ENCODE measurements around the gene SPINK13.
"Not testable (repeated sequence)": the region's sequence is repeated elsewhere in the genome, so short reads cannot be mapped to it uniquely, and the experiment has no call there.

Gene SPINK13

DNA sequence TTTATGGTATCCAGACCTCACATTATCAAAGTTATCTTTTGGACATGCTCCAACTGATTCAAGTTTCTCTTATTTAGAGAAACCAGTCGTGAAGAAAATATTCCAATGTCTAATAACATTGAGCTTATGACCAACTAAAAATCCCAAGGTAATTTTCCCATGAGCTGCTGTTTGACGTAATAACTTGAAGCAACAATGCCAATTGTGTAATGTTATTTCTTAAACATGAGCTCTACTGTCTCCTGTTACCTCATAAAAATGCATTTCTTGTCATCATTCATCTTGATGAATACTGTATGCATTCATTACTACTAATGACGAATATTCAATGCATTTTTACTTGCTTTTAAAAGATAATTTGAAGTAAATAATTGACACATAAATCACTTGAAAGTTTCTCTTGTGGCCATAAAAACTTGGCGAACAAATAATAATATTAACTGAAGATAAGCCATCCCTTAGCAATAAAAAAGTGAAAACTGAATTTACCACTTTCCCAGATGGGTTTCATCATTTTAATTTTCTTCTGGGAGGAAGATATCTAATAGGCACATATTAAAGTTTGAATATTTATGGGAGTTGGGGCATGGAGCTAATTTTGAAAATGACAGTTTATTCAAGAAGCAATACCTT, 30.7 kb upstream of the SPINK13 start:
- no peak overlapping the region for H3K4me3 ChIP-seq (replicated peaks; ENCODE audit: low read depth, low read length)
- no peak for DNase-seq (ENCODE audit: extremely low read depth, low read depth)
- TF ChIP-seq, protein P1, sequence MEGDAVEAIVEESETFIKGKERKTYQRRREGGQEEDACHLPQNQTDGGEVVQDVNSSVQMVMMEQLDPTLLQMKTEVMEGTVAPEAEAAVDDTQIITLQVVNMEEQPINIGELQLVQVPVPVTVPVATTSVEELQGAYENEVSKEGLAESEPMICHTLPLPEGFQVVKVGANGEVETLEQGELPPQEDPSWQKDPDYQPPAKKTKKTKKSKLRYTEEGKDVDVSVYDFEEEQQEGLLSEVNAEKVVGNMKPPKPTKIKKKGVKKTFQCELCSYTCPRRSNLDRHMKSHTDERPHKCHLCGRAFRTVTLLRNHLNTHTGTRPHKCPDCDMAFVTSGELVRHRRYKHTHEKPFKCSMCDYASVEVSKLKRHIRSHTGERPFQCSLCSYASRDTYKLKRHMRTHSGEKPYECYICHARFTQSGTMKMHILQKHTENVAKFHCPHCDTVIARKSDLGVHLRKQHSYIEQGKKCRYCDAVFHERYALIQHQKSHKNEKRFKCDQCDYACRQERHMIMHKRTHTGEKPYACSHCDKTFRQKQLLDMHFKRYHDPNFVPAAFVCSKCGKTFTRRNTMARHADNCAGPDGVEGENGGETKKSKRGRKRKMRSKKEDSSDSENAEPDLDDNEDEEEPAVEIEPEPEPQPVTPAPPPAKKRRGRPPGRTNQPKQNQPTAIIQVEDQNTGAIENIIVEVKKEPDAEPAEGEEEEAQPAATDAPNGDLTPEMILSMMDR (IDR thresholded peaks at IDR 0.05; ENCODE audit: low read depth, low read length, missing control alignments): no peak

DNA sequence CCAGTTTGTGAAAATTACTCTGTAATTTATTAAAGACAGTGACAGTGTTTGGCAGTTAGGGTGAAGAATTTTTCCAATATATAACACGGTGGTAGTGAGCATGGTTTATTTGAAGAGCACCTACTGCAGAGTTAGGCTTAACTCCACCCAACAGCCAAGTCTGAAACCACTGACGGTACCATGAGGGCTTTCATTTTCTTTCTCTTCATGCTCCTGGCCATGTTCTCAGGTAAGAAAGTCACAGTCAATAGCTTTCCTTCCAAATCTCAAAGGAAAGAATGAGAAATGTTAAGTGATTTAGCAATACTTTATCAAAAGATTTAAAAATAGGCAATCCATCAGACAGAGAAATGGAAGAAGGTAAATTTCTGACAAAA, 30.2 kb upstream of the SPINK13 start, which contains the start of gene MARCOL:
MARCOL (plus strand) TSS at position 108 of the 377 bp plus-strand sequence; CDS start at position 181, 73 bp downstream.
- H3K4me3 ChIP-seq (replicated peaks; ENCODE audit: low read depth, low read length): no peak within 1 kb of the TSS
- no peak for DNase-seq (ENCODE audit: extremely low read depth, low read depth)
- TF ChIP-seq, protein P1 (IDR thresholded peaks at IDR 0.05; ENCODE audit: low read depth, low read length, missing control alignments): no peak

DNA sequence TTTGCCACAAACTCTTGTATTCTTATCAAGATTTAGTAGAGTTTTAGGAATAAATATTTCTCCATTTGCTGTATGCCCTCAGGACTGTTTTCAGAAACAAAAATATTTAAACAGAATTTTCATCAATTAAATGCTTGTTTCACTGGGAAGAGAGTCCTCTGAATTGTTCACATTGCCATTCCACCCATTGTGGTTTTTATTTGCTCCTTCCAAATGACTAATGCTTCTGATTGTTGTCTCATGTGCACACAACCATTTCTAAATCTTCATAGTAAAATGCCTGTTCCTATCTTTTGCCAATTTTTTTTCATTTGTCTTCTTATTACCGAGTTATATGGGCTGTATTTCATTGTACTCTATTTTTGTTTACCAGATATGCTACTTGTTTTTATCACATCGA, 19.7 kb upstream of the SPINK13 start:
- TF ChIP-seq, protein P1 (IDR thresholded peaks at IDR 0.05; ENCODE audit: low read depth, low read length, missing control alignments): no peak
- H3K4me3 ChIP-seq (replicated peaks; ENCODE audit: low read depth, low read length): no peak overlapping the region
- no peak for DNase-seq (ENCODE audit: extremely low read depth, low read depth)

DNA sequence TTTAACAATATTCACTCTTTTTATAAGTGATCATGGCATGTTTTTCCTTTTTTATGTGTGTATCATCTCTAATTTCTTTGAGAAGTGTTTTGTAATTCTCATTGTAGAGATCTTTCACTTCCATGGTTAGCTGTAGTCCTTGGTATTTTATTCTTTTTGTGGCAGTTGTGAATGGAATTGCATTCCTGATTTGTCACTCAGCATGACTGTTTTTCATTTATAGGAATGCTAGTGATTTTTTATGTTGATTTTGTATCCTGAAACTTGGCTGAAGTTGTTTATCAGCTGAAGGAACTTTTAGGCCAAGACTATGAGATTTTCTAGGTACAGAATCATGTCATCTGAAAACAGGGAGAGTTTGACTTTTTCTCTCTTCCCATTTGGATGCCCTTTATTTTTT, 13.1 kb upstream of the SPINK13 start:
- TF ChIP-seq, protein P1 (IDR thresholded peaks at IDR 0.05; ENCODE audit: low read depth, low read length, missing control alignments): no peak
- DNase-seq (ENCODE audit: extremely low read depth, low read depth): no peak
- no peak overlapping the region for H3K4me3 ChIP-seq (replicated peaks; ENCODE audit: low read depth, low read length)

DNA sequence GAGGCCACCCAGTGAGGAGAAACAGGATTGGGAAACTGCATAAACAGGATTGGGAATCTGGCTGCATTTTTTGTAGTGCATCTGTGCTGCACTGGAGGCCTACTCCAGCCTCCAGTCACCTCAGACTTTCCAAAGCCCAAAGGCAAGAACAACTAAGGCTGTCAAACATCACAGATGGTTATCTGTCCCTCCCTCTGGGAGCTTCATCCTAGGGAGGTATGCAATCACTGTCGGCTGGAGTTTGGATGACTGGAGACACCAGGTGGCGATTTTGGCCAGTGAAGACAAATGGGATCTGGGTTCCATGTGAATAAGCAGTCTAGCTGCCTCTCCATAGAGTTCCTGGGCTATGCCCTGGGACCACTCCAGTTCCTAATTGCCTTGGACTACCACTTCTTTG, 9.3 kb upstream of the SPINK13 start:
- H3K4me3 ChIP-seq (replicated peaks; ENCODE audit: low read depth, low read length): no peak overlapping the region
- no peak for DNase-seq (ENCODE audit: extremely low read depth, low read depth)
- TF ChIP-seq, protein P1 (IDR thresholded peaks at IDR 0.05; ENCODE audit: low read depth, low read length, missing control alignments): no peak

DNA sequence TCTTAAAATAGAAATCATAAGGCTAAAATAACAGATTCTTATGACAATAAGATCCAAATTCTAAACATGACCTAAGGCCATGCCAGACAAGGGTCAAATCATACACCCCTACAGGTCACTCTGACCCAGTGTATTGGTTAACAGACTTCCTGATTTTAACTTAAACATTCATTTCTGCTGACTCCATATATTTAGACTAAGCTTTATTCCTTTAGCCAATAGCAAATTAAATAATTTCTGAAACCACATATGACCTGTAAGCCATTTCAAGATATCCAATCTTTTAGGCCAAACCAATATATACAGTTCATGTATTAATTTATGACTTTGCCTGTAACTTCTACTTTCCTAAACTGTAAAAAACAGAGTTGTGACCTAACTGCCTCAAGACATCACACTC, 7.4 kb upstream of the SPINK13 start:
- TF ChIP-seq, protein P1 (IDR thresholded peaks at IDR 0.05; ENCODE audit: low read depth, low read length, missing control alignments): no peak
- no peak for DNase-seq (ENCODE audit: extremely low read depth, low read depth)
- no peak overlapping the region for H3K4me3 ChIP-seq (replicated peaks; ENCODE audit: low read depth, low read length)

DNA sequence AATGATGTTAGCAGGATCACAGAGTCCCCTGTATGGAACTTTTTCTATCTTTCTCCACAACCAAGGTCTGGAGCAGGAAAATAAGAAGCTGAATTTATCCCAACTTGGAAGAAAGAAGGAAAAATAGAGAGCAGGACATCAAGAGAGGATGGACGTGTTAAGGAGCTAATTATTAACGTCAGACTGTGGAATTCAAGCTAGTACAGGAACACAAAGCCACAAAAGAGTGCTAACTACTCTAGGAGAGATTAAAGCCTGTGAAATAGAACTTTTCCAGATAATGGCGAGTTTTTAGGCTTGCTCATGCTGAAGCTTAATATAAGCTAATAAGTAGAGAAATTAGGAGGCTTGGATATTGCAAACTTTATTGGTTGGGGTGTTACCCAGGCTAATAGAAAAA, 632 bp upstream of the SPINK13 start:
- DNase-seq (ENCODE audit: extremely low read depth, low read depth): no peak
- TF ChIP-seq, protein P1 (IDR thresholded peaks at IDR 0.05; ENCODE audit: low read depth, low read length, missing control alignments): no peak
- no peak overlapping the region for H3K4me3 ChIP-seq (replicated peaks; ENCODE audit: low read depth, low read length)

DNA sequence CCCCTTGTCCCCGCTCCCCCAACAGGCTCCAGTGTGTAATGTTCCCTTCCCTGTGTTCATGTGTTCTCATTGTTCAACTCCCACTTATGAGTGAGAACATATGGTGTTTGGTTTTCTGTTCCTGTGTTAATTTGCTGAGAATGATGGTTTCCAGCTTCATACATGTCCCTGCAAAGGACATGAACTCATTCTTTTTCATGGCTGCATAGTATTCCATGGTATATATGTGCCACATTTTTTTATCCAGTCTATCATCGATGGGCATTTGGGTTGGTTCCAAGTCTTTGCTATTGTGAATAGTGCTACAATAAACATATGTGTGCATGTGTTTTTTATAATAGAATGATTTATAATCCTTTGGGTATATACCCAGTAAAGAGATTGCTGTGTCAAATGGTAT, 6.5 kb downstream of the SPINK13 start:
- H3K4me3 ChIP-seq (replicated peaks; ENCODE audit: low read depth, low read length); DNase-seq (ENCODE audit: extremely low read depth, low read depth): not testable (repeated sequence)

DNA sequence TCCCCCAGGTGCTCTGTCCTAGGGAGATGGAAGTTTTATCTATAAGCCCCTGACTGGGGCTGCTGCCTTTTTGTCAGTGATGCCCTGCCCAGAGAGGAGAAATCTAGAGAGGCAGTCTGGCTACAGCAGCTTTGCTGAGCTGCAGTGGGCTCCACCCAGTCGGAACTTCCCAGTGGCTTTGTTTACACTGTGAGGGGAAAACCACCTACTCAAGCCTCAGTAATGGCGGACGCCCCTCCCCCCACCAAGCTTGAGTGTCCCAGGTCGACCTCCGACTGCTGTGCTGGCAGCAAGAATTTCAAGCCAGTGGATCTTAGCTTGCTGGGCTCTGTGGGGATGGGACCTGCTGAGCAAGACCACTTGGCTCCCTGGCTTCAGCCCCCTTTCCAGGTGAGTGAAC, 12.3 kb downstream of the SPINK13 start:
- not testable (repeated sequence) for H3K4me3 ChIP-seq (replicated peaks; ENCODE audit: low read depth, low read length); DNase-seq (ENCODE audit: extremely low read depth, low read depth)

DNA sequence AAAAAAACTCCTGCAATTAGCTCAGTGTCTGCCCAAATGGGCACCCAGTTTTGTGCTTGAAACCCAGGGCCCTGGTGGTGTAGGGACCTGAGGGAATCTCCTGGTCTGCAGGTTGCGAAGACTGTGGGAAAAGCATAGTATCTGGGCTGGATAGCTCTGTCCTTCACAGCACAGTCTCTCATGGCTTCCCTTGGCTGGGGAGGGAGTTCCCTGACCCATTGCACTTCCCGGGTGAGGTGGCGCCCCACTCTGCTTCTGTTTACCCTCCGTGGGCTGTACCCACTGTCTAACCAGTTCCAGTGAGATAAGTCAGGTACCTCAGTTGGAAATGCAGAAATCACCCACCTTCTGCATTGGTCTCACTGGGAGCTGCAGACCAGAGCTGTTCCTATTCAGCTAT, 12.7 kb downstream of the SPINK13 start:
- DNase-seq (ENCODE audit: extremely low read depth, low read depth); H3K4me3 ChIP-seq (replicated peaks; ENCODE audit: low read depth, low read length): not testable (repeated sequence)

Data from HFF-Myc (cell line).